Measurements from ENCODE around the gene SYS1.

SYS1 gene

DNA sequence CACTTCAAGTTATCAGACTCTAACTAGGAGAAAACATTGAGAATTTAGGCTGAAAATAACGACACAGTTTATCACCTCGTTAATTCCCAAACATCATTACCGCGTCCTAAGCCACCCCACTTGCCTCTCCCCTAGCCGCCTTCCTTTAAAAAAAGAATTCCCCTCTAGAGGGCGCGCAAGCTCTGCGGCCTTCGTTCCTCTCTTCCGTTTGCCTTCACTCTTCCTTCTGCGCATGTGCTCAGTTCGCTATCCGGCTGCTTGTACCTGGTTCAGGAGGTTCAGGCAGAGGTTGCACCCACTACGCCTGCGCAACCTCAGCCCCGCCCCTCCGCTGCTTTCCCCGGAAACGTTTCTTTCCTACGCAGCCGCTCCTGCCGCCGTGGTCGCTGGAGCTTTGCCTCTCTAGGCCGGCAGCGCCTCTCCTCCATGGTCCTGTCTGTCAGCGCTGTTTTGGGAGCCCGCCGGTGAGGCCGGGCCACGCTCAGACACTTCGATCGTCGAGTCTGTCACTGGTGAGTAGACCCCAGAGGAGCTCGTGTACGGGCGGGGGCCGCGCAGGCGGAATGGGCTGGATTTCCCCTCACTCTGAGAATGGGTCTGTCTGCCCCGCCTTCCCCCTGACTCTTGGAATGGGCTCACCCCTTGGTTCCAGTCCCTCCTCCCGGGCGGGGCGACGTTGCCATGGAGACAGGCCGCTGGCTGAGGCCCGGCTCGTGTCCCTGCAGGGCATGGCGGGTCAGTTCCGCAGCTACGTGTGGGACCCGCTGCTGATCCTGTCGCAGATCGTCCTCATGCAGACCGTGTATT is at the start of gene SYS1:
SYS1 (plus strand) TSS at position 353 of the 807 bp plus-strand sequence; CDS start at position 729, 376 bp downstream.
- DNase-seq (ENCODE audit: low spot score) = peak; percentile 100

DNA sequence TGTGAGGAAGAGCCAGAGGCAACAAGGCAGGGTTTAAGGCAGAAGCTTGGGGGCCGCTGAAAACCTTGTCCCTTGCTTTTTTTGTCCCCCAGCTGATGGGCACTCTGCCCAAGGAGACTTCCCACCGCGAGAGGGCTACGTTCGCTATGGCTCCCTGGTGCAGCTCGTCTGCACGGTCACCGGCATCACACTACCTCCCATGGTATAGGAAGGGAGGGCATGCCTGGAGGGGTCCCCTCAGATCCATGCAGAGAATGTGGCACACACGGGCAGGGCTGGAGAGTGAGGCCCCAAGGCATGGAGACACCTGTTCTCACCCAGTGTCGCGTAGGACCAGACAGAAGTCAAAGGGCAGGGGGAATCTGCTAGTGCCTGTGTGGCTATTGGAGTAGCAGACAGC is 49.0 kb upstream of the SYS1 start:
- DNase-seq (ENCODE audit: low spot score) = no peak

DNA sequence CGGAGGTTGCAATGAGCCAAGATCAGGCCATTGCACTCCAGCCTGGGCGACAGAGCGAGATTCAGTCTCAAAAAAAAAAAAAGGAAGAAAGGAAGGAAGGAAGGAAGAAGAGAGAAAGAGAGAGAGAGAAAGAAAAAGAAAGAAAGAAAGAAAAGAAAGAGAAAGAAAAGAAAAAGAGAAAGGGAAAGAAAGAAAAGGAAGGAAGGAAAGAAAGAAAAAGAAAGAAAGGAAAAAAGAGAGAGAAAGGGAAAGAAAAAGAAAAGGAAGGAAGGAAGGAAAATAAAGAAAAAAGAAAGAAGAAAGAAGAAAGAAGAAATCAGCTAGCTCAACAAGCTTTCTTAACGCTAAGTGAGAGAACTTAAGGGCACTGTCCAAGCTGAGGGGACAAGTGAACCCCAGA is 47.3 kb upstream of the SYS1 start:
- DNase-seq (ENCODE audit: low spot score) = no peak

DNA sequence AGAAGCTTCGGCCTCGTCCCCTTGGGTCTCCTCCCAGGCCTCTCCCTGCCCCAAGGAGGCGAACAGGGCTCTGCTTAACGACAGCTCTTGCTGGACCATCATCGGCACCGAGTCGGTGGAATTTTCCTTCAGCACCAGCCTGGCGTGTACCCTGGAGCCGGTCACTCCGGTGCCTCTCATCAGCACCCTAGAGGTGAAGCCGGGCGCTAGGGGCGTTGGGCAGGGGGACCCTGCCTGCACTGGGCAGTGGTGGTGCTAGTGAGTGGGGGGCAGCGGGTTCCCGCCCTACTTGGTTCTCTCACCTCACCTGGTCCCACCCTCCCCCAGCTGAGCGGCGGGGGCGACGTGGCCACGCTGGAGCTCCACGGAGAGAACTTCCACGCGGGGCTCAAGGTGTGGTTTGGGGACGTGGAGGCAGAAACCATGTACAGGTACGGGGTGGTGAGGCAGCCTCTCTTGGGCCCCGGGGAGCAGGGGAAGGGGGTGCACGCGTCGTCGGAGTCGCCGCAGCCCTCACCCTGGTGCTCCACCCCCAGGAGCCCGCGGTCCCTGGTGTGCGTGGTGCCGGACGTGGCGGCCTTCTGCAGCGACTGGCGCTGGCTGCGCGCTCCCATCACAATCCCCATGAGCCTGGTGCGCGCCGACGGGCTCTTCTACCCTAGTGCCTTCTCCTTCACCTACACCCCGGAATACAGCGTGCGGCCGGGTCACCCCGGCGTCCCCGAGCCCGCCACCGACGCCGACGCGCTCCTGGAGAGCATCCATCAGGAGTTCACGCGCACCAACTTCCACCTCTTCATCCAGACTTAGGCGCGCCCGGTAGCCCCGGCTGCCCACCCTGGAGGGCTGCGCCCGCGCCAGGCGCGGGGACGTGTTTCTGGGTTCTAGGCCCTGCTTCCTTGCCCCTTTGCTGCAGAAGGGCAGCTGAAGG is 46.5 kb upstream of the SYS1 start:
- DNase-seq (ENCODE audit: low spot score) = no peak

DNA sequence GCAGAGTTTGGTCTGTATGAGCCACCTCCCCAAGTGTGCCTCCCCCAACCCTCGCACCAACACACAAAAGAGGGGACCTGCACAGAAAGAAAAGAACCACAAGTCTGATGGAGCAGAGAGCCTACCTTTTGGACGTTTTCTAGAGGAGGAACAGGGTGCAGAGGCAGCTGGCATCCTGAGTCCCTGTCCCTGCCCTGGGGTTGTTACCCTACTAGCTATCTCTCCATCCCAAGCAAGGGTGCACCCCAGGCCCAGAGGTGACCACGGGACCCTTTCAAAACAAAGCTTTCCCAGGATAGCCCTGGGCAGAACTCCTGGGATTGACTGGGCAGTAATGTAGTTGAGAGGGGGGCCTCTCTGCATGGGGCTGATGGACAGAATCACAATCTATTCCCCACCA is 45.1 kb upstream of the SYS1 start:
- DNase-seq (ENCODE audit: low spot score) = no peak

DNA sequence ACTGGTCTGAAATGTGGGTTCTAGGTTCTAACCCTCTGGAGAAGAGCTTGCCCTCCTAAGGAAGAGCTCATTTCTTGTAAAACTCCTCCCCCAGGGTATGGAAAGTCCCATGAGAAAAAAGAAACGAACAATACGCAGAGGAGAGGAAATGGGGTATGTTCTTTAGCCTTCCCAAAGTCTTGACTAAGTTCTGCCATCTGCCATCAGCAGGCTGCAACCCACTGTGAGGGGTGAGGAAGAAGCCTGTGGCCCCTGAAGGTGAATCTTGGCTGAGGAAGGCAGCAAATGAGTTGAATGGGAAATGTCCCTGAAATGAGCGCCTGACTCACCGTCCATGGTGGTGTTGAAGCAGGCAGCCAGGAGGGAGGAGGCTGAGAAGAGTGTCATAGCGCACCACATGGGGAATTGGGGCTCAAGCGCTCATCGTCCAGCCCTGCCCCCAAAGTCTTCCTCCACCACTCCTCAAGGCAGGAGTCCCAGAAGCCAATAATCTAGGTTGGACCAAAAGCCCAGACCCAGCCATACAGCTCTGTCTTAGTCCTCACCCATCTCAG is 44.5 kb upstream of the SYS1 start:
- no peak for DNase-seq (ENCODE audit: low spot score)

DNA sequence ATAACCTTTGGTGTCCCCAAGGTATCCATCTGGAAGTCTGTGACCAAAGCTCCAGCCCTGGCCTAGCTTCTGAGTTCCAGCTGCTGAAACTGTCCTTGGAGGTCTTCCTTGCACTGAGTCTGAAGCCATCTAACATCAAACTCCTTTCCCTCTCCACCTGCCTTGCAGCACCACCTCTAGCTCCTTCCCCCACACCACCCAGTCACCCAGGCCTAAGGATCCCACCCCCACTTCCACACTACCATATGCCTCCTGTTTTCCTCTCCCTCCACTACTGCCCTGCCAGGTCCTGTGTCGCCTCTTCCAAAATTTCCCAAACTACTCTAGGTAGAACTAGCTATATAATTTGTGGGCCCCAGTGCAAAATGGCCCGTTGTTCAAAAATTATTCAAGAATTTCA is 44.0 kb upstream of the SYS1 start:
- no peak for DNase-seq (ENCODE audit: low spot score)

DNA sequence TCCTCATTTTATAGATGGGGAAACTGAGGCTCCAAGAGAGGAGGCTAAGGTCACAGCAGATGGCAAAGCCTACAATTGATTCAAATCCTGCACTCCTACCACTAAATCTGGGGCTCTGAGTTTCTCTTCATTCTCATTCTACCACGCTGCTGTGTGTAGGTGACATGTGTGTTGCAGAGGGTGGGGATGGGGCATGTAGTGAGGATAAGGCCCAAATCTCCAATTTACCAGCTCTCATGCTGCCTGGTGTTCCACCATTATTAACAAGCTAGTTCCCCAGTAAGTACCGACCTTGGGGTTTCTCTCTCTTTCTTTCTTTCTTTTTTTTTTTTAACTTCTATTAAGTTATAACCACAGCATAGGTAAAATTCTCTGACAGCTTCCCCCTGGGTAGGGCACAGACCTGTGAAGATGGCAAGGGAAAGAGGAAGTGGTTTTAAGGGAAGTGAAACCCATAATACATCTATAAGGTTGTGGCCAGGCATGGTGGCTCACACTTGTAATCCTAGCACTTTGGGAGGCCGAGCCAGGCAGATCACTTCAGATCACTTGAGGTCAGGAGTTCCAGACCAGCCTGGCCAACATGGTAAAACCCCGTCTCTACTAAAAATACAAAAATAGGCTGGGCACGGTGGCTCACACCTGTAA is 41.9 kb upstream of the SYS1 start:
- no peak for DNase-seq (ENCODE audit: low spot score)

DNA sequence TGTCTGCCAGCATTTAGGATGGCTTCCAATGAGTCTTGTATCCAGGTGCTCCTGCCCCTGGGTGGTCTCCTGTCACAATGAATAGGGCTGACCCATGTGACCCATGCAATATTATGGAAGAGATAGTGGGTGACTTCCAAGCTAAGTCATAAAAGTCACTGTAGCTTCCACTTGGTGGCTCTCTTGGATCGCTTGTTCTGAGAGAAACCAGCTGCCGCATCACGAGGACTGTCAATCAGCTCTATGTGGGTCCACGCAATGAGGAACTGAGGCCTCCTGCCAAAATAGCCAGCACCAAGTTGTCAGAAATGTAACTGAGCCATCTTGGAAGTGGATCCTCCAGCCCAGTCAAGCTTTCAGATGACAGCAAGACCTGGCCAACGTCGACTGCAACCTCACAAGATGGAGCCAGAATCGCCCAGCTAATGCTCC is 40.0 kb upstream of the SYS1 start:
- peak; percentile 58 for DNase-seq (ENCODE audit: low spot score)

DNA sequence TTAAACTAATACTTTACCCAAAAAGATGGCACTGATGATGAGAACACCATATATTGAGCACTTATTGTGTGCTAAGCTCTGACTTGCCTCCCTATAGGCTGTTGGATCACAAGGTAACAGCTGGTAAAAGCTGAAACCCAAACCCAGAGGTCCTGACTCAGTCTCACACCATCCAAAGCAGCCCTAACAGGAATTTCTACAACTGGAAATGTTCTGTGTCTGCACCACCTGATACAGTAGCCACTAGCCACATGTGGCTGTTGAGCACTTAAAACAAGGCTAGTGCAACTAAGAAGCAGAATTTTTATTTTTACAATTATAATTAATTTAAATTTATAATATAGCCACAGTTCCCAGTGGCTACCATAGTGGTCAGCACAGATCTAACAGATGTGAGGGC is 39.2 kb upstream of the SYS1 start:
- no peak for DNase-seq (ENCODE audit: low spot score)

DNA sequence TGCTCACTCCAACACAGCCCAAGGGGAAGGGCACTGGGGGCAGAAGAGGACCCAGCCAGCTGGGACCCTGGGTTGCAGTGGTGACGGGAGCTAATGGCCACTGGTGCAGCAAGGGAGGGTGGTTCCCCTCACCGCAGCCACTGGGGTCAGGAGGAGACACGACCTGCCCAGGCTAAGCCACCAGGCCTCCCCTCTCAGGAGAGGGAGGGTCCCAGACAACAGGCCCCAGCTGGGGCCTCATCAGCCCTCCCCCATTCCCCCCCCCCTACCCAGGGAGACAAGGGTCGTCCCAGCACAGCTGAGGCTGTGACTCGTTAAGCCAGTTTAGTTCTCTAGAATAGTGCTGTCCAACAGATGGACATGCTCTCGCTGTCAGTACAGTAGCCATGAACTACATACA is 37.6 kb upstream of the SYS1 start:
- no peak for DNase-seq (ENCODE audit: low spot score)

DNA sequence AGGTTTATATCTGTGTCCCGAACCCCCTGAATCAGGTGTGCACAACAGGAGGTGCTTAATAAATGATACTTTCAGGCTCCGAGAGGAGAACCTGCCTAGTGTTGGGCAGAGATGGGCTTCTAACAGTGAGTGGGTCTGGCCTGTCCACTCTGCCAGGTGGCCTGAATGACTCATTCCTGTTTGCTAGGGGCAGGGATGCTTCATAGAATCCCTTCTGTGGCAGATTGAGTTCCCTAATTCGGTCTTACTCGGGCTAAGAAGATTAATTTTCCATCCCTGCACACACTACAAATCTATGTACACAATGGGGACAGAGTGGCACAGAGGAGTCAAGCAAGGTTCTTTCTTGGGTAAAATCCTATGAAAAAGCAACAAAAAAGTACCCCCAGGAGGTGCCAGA is 34.5 kb upstream of the SYS1 start:
- DNase-seq (ENCODE audit: low spot score) = no peak

DNA sequence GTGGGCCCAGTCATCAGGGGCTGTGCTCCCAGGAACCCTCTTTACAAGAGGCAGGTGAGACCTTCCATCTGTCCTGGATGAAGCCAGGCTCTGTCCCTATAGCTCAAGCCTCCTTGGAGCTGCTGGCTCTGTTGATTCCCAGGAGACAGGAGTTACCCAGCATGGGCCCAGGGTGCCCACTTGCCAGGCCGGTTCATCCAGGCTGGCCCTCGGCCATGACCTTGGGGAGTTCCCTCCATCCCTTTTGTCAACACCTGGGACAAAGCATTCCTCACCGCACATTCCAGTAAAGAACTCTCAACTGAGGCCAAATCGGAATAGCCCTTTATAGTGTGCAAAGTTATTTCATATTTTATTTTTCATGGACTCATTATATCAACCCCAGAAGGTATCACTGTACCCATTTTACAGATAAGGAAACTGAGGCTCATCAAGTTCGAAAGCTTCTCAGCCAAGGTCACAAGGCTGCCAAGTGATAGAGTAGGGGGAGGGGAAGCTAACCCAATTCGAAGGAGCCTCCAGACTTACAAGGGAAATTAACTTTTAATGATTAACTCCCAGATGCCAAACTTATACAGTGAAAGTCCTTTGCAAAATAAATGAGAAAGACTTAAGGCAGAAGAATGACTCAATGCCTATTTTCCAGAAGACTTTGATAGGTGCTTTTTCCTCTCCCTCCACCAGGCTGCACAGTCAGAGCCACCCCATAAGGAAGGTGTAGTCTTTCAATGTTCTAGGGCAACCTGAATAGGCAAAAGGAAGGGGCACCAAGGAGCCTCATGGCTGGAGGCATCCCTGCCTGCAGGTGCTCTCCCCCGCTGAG is 33.2 kb upstream of the SYS1 start:
- DNase-seq (ENCODE audit: low spot score) = no peak

DNA sequence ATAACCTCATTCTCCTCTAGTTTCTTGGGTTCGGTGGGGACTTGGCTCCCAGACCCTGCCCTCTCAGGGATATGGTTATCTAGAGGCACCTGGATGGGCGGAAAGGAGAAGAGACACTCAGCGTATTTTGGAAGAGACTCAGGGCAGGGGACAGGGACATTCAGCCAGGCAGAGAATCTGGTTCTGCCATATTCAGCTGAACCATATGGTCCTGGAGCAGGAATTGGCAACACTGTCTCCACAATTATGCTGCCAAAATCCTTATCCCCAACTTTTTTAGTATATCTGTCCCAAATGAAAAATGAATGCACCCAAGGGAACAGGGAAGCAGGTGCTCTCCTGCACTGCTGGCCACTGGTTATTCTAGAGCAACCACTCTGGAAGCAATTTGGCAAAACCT is 32.5 kb upstream of the SYS1 start:
- DNase-seq (ENCODE audit: low spot score) = no peak

DNA sequence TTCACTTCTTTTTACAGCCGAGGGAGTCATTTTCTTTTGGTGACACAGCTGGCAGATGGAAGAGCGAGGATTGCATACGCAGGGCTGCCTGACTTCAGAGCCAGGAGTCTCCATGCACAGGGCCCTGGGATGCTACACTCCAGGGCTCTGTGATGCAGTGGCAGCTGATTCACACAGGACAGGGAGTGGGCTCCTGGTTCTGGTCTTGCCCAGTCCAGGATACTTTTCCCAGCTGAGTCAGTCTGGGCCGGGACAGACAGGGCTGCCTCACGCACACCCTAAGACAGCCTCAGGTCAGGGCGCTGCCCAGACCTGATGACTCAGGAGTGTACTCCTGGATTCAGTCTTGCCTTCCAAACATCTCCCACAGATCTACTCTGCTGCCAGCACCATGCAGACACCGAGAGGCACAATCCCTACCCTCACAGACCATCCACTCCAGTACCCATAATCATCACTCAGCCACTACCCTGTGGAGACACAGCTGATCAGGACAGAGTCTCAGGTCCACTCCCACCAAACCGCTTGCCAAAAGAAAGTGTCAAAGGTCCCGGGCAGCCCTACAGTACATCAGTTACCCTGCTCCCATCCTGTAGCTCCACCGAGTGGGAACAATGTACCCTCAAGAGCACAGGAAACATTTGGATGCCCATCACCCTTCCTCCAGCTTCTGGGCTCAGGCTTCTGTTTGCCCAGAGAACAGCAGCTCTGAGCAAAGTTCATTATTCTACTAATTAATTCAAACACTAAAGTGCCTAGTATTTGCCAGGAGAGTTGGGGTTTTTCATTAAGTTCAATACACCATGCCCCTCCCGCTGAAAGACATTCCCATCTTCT is 26.2 kb upstream of the SYS1 start:
- DNase-seq (ENCODE audit: low spot score) = peak; percentile 12

DNA sequence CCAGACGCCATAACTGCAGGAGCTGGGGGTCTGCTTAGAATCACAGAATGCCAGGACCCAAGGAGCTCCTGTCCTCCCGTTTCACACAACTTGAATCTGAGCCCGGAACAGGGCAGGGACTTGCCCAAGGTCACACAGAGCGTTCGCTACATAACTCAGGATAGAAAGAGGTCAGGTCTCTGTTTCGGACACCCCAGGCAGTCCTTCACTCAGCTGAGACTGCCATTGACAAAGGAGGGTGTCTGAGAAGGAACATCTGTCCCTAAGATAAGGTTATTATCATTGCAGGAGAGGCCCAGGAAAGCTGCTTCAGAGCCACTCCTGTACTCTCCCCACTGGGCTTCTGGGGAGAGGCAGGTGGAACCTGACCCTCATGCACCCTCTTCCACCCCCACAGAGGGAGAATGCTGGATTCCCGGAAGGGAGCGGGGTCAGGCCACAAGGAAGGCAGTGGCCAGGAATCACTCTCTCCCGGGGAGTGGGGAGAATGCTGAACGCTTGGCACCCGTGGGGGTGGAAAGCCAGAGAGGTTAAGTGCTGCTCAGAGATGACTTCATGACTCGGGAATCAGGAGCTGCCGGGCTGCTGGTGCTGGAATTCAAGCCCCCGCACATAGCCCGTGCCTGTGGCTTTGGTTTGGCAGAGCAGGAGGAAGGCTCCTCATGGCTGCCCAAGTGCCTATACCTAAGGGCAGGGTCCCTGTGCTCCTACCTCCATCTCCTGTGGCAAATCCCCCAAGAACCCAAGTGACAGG is 25.4 kb upstream of the SYS1 start:
- DNase-seq (ENCODE audit: low spot score) = peak; percentile 19

DNA sequence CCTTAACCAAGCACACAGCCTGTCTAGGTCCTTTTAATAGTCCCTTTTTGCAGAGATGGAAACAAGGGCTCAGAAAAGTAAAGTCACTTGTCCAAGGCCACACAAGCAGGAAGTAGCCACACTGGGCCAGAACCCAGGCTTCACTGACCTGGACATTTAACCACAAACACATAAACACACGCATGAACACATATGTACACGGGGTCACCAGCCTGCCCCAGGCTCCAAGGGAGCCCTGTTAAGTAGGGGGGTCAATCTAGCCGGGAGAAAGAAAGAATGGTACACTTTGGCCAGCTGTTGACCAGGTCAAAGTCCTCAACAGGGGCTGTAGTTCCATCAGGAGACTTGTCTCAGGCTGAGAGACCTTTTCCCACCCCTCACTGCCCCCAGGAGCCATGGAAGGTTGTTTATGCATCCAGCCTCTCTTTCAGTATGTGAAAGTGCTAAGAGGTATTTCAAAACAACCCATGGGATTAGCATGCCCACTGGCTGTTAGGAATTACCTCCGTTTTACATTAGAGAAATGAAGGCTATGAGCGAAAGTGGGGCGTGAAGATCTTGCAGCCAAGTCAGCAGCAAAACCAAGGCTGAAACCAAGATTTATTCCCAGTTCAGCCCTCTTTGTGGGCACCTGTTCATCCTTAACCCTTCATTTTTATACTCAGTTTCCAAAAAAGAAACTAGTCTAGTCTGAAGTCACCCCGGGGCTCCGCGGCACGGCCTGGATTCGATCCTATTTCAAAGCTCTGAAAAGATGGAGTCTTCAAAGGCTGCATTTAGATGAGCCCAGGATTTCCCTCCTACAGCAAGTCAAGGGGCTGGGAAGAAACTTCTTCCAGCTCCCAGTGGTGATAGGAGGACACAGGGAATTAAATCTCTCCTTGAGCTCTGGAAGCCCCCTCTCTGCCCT is 24.6 kb upstream of the SYS1 start:
- DNase-seq (ENCODE audit: low spot score) = no peak

DNA sequence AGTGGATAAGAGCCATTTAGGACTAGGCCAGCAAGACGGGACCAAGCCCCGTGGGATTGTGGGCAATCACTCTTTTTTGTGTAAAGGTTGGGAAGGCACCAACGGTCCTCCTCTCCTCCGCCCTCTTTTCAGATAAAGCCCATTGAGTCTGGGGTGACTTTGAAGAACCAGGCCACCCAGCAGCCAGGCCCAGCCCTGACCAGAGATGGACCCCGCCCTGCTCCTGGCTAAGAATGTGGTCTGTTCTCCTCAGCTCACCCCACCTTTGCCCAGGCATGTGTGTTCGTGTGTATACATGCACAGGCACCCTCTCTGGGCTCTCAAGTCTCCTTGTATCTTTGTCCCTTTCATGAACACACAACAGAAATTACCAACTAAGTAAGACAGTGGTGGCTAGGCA is 23.9 kb upstream of the SYS1 start:
- DNase-seq (ENCODE audit: low spot score) = peak; percentile 19

DNA sequence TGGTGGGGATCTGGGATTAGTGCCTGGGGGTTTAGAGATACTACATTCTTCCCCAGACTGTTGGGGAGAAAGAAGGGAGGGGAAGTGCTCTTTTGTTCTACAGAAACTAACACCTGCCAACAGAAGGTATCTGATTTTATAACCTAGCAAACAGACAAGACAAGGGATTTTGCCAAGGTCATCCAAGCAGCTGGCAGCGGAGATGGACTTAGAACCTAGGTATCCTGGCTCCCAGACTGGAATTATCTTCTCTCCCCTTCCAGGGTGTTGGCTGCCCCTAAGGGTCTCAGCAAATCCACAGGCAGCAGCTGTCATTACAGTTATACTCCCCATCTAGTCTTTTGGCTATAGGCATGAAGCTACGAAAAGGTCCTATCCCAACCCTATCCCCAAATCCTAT is 23.2 kb upstream of the SYS1 start:
- no peak for DNase-seq (ENCODE audit: low spot score)

All from hematopoietic multipotent progenitor cell treated with erythropoietin and hydrocortisone succinate and interleukin-3 and kit ligand, for 17 days (in vitro differentiated cells).